Osteocyte (in vitro differentiated cells): Measurements from ENCODE around the gene FAM72D. TPM values are rescaled to one million over a fixed set of nuclear protein-coding genes. Genes with fewer than 3 reads are reported as not detected.
"Not testable (repeated sequence)": the region's sequence is repeated elsewhere in the genome, so short reads cannot be mapped to it uniquely, and the experiment has no call there.

ENCODE experiments used
- DNase-seq: peaks from one replicate; pipeline ENCODE4 v3.0.0; 2021; ENCODE audit warnings: mixed read lengths; ENCODE audit not compliant: unreplicated experiment; ENCODE audit errors: extremely low spot score
- H3K27ac Mint-ChIP-seq: one replicate; pipeline ENCODE4 v1.8.0; 2021; ENCODE audit warnings: mild to moderate bottlenecking, mixed read lengths; ENCODE audit not compliant: unreplicated experiment
- H3K27me3 Mint-ChIP-seq: one replicate; pipeline ENCODE4 v1.8.0; 2021; ENCODE audit warnings: mixed read lengths; ENCODE audit not compliant: unreplicated experiment
- H3K36me3 Mint-ChIP-seq: one replicate; pipeline ENCODE4 v1.8.0; 2021; ENCODE audit warnings: mixed read lengths; ENCODE audit not compliant: unreplicated experiment
- H3K4me1 Mint-ChIP-seq: one replicate; pipeline ENCODE4 v1.8.0; 2021; ENCODE audit warnings: mixed read lengths; ENCODE audit not compliant: unreplicated experiment
- H3K4me3 Mint-ChIP-seq: one replicate; pipeline ENCODE4 v1.8.0; 2021; ENCODE audit warnings: mild to moderate bottlenecking, moderate library complexity, mixed read lengths; ENCODE audit not compliant: unreplicated experiment
- H3K9me3 Mint-ChIP-seq: one replicate; pipeline ENCODE4 v1.8.0; 2021; ENCODE audit warnings: mixed read lengths; ENCODE audit not compliant: unreplicated experiment
- total RNA-seq: library from RNA; stranded (reverse); gene quantifications from 2 replicates; pipeline ENCODE4 v1.2.1, GENCODE V29; 2021

FAM72D gene
- total RNA-seq, 1 donor from 2014 or later, result 0.73 TPM

DNA sequence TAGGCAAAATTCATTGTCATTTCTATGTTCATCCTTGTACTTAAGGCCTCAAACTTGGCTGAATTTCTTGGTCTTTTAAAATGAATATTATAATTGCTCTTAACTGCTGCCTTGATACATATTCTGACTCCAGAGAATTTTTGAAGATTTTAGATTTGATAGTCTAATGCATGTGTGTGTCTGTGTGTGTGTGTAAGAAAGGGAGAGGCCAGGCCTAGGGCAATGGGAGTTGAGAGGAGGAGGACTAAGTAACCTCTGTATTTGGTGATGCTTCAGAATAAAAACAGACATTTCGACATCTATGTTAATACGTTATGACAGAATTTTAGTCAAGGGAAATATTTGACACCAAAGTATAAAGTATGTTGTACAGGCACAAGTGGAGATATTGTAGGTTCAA, 7.5 kb downstream of the FAM72D start:
- H3K9me3 Mint-ChIP-seq, H3K36me3 Mint-ChIP-seq, H3K27me3 Mint-ChIP-seq, DNase-seq, H3K4me3 Mint-ChIP-seq, H3K27ac Mint-ChIP-seq, H3K4me1 Mint-ChIP-seq: not testable (repeated sequence)

DNA sequence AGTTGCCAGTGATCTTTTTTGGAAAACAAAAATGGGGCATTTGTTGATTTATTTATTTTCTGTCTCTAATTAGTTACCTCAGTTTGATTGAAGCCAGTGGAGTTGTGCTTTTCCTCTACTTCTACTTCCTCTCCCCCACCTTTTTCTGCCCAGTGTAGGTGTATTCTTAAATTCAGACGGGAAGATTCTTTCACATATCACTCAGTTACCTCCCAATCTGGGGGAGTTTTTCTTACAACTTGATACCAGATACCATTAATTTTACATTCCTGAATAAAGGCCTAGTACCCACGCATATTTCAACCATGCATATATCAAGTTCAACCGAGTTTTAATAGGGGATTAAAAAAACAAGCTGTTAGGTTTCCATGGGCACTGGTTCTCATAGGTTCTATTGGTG, 15.9 kb downstream of the FAM72D start:
- H3K4me1 Mint-ChIP-seq, H3K4me3 Mint-ChIP-seq: not testable (repeated sequence)

DNA sequence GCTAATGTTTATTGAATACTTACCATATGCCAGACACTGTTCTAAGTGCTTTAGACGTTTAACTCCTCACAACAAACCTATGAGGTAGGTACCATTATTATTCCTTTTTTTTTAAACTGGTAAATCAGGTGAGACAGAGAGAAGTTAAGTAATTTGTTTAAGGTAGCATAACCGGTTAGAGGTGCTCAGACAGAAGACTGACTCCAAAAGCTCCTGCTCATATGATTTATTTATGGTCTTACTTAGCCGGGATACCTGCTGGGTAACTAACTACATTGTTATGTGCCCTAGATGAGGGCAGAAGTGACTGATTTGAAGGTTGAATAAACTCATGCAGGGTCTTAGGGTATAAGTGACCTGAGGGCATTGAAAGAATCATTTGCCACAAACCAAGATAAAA, 16.9 kb downstream of the FAM72D start:
- H3K27ac Mint-ChIP-seq, result not testable (repeated sequence)

More for the DNA sequence above, 15.9 kb downstream of the FAM72D start:
- H3K27ac Mint-ChIP-seq, H3K36me3 Mint-ChIP-seq, H3K27me3 Mint-ChIP-seq, DNase-seq, H3K9me3 Mint-ChIP-seq: not testable (repeated sequence)

DNA sequence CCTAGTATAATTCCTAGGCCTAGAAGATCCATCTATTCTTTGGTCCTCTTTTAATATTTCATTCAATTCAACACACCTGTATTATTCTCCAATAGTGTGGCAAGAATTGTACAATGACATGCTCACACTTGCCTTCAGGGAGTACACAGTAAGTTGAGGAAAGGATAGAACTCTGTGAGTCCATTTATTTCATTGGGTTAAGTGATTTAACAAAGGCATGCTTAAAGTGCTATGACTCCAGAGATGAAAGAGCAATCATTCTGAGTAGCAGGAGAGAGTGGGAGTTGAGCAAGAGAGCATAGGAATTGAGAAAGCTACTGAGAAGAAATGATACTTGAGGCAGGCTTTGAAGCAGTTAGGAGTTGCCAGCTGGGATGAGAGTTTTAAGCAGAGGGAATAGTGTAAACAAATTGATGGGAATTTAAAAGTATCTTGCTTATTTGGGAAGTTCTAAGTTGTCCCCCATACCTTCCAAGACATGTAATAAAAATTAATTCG, 18.8 kb downstream of the FAM72D start:
- H3K4me3 Mint-ChIP-seq, H3K4me1 Mint-ChIP-seq, H3K36me3 Mint-ChIP-seq, H3K27me3 Mint-ChIP-seq, H3K9me3 Mint-ChIP-seq, H3K27ac Mint-ChIP-seq, DNase-seq: not testable (repeated sequence)

More for the DNA sequence above, 16.9 kb downstream of the FAM72D start:
- not testable (repeated sequence) for DNase-seq, H3K4me3 Mint-ChIP-seq, H3K27me3 Mint-ChIP-seq, H3K36me3 Mint-ChIP-seq, H3K9me3 Mint-ChIP-seq, H3K4me1 Mint-ChIP-seq

DNA sequence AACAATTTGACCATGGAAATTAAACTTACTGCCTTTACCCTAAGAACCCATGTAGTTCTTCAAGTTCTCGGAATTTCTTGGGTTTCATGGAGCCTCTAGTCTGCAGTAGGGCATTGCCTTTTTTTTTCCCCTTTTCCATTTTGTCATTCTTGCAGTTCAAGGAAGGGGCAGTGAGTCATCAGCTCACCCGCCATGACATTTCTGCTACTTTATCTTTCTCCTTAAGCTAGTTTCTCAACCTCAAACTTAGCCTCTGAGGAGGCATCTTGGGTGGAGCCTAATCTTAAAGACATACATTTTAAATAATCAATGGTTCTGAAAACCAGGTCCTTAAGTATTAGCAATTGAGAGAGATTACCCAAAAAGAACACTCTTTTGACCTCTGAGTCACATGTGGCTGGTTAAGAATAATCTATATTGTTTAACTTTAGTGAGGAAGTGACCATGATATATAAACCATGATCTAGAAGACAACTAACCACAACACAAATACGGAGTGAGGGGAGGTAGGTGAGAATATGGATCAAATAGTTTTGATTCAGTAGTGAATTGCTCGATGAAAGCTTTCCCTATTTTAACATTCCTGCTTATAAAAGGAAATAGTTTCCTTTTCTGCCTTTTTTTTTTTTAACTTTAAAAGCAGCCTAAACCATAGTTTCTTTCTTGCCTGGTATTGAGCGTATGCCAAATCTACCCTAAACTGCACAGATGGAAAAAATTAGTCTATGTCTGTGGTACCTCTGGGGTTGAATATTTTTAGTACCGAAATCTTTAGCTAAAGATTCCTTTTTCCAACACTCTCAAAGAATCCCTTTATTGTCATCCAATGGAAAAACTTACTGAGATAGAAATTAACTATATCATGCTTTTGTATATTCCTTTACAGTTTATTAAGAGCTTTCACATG, 20.1 kb downstream of the FAM72D start:
- H3K27me3 Mint-ChIP-seq, H3K27ac Mint-ChIP-seq, H3K36me3 Mint-ChIP-seq, H3K9me3 Mint-ChIP-seq, DNase-seq, H3K4me3 Mint-ChIP-seq, H3K4me1 Mint-ChIP-seq: not testable (repeated sequence)

DNA sequence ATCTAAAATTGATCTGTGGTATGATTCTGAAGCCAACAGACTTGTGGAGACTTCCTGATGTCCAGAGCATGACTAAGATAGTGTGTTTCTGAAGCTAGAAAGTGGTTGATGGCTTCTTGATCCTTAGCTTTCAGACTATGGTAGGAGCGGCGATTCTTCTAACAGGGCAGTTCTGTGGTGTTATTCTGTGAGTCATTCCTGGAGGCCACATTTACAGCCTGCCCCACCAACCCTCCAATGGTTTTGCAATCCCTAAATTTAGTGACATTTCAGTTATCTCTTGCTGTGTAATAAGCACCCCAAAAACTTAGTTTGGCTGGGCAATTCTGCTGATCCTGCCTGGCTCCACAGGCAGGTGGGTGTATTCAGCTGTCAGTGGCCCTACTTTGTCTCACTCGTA, 24.1 kb downstream of the FAM72D start:
- not testable (repeated sequence) for H3K27ac Mint-ChIP-seq, H3K27me3 Mint-ChIP-seq, H3K36me3 Mint-ChIP-seq, DNase-seq, H3K4me3 Mint-ChIP-seq, H3K9me3 Mint-ChIP-seq, H3K4me1 Mint-ChIP-seq

DNA sequence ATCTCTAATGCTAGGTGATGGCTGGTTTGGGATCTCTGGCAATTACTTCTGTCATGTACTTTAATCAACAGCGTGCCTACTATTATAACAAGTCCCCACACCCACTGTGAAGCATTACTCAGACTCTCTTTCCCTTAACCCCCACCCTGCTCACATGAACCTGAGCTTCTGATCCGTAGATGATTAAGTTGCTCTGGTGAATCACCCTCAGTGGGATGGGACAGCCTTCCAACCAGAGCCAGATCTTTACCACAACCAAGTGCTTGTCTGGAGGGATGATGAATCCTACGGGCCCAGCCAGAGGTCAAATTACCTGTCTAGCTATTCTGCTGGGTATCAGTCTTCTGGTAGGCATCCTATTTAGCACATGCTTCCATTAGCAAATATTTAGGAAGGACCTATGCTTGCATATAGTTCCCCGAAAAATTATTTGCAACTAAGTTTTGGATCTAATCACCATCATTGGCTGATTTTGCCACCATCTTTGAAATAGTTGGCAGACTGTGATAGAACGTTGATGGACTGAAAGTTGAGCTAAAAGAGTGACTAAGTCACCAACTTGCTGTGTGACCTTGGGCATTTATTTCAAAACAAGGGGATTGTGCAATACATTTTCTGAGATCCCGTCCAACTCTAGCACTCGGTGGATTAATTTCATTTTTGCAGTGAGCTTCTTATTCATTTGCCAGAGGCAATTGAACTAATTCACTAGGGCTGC, 26.7 kb downstream of the FAM72D start:
- H3K4me3 Mint-ChIP-seq, H3K9me3 Mint-ChIP-seq, H3K27me3 Mint-ChIP-seq, H3K4me1 Mint-ChIP-seq, DNase-seq, H3K27ac Mint-ChIP-seq, H3K36me3 Mint-ChIP-seq: not testable (repeated sequence)

DNA sequence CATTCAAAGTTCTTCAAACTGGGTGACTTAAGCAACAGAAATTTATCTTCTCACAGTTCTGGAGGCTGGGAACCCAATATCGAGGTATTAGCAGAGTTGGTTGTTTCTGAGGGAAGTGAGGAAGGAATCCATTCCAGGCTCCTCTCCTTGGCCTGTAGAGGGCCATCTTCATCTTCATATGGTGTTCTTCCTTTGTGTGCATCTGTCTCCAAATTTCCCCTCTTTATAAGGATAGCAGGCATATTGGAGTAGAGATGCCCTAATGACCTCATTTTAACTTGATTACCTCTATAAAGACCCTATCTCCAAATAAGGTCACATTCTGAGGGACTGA, 27.3 kb downstream of the FAM72D start:
- H3K9me3 Mint-ChIP-seq, H3K4me1 Mint-ChIP-seq, H3K36me3 Mint-ChIP-seq, H3K4me3 Mint-ChIP-seq, H3K27me3 Mint-ChIP-seq, DNase-seq, H3K27ac Mint-ChIP-seq: not testable (repeated sequence)

DNA sequence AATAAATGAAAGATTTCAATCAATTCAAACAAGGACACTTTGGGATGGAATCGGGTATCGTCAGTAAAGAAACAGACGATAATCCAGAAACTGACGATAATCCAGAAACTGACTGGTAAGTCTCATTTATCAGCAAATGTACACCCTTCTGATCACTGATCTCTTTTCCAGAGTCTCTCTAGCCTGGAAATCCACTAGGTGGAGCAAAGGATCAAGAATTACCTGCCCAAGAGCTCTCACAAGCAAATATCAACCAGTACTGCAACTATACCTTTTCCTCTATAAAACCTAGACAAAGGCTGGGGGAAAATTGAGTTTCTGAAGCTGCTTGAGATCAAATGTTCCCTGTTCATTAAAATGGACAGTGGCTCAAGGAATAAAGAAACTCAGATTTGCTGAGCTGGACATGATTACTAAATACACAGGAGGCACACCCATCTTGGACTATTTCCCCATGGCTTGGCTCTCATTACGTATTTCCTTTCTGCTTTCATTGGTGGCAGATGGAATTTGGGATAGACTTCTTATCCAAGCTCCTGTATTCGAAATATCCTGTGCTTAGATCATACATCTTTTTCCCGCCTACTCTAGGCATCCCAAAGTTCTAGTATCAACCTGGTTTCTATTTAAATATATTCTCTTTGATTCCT, 28.3 kb downstream of the FAM72D start:
- not testable (repeated sequence) for H3K9me3 Mint-ChIP-seq, H3K27me3 Mint-ChIP-seq, DNase-seq, H3K4me3 Mint-ChIP-seq, H3K36me3 Mint-ChIP-seq, H3K27ac Mint-ChIP-seq, H3K4me1 Mint-ChIP-seq

DNA sequence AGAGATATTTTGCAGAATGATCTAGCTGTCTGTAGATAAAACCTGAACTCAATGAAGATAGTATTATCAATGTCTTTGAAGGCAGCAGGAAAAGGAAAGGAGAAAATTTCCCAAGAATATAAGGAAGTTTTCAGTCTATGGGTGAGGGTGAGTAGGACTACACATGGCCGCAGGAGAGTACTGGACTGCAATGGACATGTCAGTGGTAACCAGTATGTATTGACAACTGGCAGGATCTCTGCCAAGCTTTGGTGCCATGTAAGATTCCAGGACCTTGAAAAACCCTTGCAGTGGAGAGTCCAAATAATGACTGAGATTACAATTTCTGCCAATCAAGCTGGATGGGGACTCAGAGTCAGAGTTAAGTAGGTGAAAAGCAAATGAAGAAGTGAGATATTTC, 29.3 kb downstream of the FAM72D start:
- DNase-seq, H3K27me3 Mint-ChIP-seq, H3K27ac Mint-ChIP-seq, H3K36me3 Mint-ChIP-seq, H3K4me3 Mint-ChIP-seq, H3K4me1 Mint-ChIP-seq, H3K9me3 Mint-ChIP-seq: not testable (repeated sequence)

DNA sequence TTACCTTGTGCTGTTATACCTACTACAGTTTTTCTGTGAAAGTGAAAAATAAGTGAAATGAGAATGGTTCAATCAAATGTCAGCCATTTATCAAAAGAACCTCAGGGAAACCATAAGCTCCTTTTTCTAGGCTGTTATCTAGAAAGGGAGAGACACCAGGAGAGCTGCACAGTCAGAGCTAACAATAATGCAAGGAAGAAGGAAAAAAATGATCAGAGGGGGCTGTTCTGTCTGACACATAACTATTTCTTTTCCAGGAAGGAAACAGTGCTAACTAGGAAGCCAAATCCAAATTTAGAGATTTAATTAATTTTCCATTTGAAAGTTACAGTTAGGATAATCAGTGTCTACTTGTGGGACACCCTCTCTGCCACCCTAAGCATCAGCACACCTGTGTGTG, 31.4 kb downstream of the FAM72D start:
- DNase-seq, H3K4me3 Mint-ChIP-seq, H3K4me1 Mint-ChIP-seq, H3K27me3 Mint-ChIP-seq, H3K27ac Mint-ChIP-seq, H3K36me3 Mint-ChIP-seq, H3K9me3 Mint-ChIP-seq: not testable (repeated sequence)
